ENCODE measurements around the gene CRYGD. TPM values are rescaled to one million over a fixed set of nuclear protein-coding genes. Genes with fewer than 3 reads are reported as not detected.
A peak's percentile ranks its signal among the peaks of the same experiment; 100 is the strongest.

CRYGD gene
- total RNA-seq, 1 experiment from 2014 or later, result not detected

DNA sequence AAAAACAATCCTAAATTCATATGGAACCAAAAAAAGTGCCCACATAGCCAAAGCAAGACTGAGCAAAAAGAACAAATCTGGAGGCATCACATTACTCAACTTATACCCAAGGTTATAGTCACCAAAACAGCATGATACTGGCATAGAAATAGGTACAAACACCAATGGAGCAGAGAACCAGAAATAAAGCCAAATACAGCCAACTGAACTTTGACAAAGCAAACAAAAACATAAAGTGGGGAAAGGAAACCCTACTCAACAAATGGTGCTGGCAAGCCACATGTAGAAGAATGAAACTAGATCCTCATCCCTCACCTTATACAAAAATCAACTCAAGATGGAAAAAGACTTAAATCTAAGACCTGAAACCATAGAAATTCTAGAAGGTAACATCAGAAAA lies 40.5 kb downstream of the CRYGD start:
- DNase-seq (ENCODE audit: low read depth), result no peak

DNA sequence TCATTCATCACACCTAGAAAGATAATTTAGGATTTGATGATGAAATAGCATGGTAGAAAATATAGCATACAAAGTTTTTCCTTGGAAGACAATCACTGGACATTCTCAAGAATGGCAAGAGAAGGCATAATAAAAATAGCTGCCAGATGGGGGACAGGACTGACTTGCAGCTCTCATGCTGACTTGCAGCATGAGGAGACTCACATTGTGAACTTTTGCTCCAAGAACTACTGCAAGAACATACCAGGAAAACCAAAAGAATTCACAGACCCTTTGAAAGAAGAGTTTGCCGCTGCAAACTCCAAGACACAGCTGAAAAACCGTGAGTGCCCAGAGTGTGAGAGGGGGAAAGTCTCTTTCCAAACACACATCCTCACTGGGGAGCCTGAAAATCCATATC lies 47.0 kb downstream of the CRYGD start:
- no peak for DNase-seq (ENCODE audit: low read depth)

- no peak for DNase-seq (ENCODE audit: low read depth)
These were observed 49.5 kb downstream of the CRYGD start for GRCh38 chr2:208074610-208075356.

DNA sequence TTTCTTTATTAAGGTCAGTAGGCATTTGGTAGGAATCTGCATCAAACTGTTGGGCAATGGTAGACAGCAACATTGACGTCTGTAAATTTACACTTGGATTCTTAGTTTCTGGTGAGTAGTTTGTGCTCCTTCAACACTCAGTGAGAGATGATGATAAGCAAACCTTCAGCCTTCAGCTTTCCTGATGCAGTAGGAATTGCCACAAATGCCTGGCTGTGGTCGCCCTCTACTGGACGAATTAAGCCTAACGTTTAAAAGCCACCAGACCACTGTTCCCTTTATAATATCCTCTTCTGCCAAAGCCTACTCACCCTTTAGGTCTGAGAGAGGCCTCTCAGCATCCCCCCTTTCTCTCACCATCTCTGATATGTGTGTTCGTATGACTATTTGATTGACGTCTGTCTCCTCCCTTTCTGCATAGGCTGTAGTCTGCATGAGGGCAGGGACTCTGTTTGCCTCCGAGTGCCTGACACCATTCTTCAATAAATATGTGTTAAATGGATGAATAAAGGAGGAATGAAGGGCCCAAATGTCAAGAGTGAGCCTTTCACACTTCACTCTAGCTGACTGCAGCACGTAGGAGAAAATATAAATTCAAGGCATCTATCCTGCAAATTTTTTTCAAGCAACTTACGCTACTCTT lies 52.0 kb downstream of the CRYGD start:
- DNase-seq (ENCODE audit: low read depth), result peak; percentile 59

Other genes starting within 250 kb of the CRYGD start
- gene PLEKHM3, start 99.0 kb downstream of the CRYGD start, total RNA-seq (2014; rRNA removed; shearing (Covaris generic)), result 3.1 and 5.3 TPM in 2 replicates
- not detected in 2 replicates for gene CRYGC, start 5.3 kb upstream of the CRYGD start, total RNA-seq (2014; rRNA removed; shearing (Covaris generic))
- gene CRYGB, start 21.6 kb upstream of the CRYGD start, total RNA-seq (2014; rRNA removed; shearing (Covaris generic)), result not detected in 2 replicates
- gene CRYGA, start 39.1 kb upstream of the CRYGD start, total RNA-seq (2014; rRNA removed; shearing (Covaris generic)), result not detected in 2 replicates
- not detected in 2 replicates for gene C2orf80, start 65.5 kb upstream of the CRYGD start, total RNA-seq (2014; rRNA removed; shearing (Covaris generic))
- 114 and 145 TPM in 2 replicates for gene IDH1, start 130.5 kb upstream of the CRYGD start, total RNA-seq (2014; rRNA removed; shearing (Covaris generic))
- 12.0 and 16.6 TPM in 2 replicates for gene PIKFYVE, start 141.7 kb upstream of the CRYGD start, total RNA-seq (2014; rRNA removed; shearing (Covaris generic))

Data from M059J (cell line).